NCI-H1694 (cell line): ENCODE results near the gene FBLN2.

ENCODE experiments used
- DNase-seq: peaks from one replicate; lab custom pipeline; 2025; lab: John Stamatoyannopoulos, UW

Gene FBLN2

GRCh38 chr3:13624671-13625125, 75.8 kb downstream of the FBLN2 start:
- DNase-seq = no peak

GRCh38 chr3:13626396-13626795, 77.5 kb downstream of the FBLN2 start:
- DNase-seq = no peak

- DNase-seq = no peak
Measured at GRCh38 chr3:13626915-13627460, 78.1 kb downstream of the FBLN2 start.

- no peak for DNase-seq
Measured at GRCh38 chr3:13627681-13628080, 78.8 kb downstream of the FBLN2 start.

DNA sequence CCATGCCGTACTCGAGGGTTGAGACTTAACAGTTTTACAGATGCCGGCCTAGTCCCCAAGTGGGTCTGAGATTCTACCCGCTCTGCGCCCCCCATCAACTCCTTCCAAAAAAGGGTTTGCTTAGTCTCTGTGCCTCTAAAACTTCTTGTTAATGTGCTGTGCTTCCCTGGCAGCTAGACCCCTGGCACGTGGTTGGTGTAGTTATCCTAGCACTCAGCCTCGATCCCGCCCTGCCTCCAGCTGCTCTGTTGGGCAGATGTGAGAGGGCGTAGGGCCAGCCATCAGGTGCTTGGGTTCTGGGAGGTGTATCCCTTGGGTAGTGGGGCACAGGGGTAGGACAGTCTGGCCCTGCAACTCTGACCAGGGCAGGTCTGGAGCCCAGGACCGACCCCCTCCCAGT, 79.5 kb downstream of the FBLN2 start:
- no peak for DNase-seq

- DNase-seq = no peak
Measured at GRCh38 chr3:13628841-13629551, 80.1 kb downstream of the FBLN2 start.

GRCh38 chr3:13629644-13630043, 80.7 kb downstream of the FBLN2 start:
- DNase-seq = no peak

DNA sequence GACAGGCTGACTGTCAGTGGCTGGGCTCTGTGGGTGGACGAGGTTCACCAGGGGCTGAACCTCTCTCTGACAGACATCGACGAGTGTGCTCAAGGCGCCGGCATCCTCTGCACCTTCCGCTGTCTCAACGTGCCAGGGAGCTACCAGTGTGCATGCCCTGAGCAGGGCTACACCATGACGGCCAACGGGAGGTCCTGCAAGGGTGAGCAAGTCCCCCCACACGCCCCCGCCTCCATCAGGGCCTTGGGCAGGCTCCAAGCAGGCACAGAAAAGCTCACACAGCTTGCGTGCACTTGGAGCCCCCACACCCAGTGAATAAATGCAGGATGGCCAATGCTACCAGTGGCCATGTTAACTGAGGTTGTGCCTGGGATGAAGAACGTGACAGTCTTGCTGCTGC, 82.3 kb downstream of the FBLN2 start:
- DNase-seq = no peak

- no peak for DNase-seq
Measured at GRCh38 chr3:13633176-13633575, 84.3 kb downstream of the FBLN2 start.

DNA sequence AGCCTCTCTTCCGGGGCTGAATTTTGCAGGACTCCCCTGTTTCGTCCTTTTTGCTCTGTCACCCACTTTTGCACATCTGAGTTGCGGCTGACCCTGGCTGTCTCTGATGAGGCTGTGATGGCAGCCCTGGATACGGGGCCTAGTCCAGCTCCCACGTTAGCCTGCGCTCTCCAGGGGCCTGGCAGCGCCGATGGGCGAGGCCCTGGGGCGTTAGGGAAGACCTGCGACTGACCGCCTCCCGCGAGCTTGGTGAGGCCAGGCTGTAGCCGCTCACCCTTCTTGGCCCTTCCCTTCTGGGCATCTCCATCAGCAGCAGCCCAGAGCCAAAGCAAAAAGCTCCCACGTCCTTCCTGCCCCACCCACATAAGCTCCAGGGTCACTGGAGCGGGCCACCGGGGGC, 85.2 kb downstream of the FBLN2 start:
- DNase-seq = no peak

GRCh38 chr3:13634615-13635014, 85.7 kb downstream of the FBLN2 start:
- DNase-seq = no peak

DNA sequence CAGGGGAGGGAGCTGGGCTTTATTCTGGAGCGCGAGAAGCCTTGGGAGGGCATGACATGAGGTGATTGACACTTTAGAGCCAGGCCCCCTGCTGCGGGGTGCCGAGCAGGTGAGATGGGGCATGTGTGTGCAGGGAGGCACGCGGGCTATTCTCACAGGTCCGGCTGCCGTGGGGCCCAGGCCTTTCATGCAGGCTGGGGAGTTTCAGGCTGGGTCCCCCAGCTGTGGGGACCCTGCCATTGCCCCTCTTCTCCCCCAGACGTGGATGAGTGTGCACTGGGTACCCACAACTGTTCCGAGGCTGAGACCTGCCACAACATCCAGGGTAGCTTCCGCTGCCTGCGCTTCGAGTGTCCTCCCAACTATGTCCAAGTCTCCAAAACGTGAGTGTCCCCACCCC, 87.3 kb downstream of the FBLN2 start:
- DNase-seq = no peak

GRCh38 chr3:13636874-13637273, 87.9 kb downstream of the FBLN2 start:
- DNase-seq = no peak

DNA sequence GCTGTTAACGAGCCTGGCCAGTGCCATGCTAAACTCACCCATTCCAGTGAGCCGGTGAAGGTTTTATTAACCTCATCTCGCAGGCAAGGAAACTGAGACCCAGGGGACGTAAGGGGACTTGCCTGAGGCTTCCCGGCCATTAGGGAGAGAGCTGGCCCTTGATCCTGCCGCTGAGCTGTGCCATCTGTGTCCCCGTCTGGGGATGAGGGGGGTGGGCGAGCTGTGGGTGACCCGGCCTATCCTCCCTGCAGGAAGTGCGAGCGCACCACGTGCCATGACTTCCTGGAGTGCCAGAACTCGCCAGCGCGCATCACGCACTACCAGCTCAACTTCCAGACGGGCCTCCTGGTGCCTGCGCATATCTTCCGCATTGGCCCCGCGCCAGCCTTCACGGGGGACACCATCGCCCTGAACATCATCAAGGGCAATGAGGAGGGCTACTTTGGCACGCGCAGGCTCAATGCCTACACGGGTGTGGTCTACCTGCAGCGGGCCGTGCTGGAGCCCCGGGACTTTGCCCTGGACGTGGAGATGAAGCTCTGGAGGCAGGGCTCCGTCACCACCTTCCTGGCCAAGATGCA, 88.5 kb downstream of the FBLN2 start:
- DNase-seq = no peak

DNA sequence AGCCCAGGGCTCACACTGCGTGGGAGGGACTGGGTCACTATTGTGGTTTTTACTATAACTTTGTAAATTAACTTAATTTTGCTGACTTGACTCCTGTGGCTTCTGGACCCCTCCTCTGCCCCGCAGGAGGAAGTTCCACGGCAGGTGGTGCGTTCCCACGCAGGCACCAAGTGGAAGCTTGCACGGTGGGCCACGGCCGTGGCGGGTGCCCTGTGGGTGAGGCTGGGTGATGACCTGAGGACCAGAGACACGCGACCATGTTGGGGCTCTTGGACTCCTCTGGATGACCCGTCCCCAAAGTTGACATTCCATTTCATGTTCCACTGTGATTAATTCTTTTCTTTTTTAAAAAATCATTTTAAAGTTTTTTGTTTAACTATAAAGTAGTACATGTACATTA, 89.0 kb downstream of the FBLN2 start:
- DNase-seq = no peak

DNA sequence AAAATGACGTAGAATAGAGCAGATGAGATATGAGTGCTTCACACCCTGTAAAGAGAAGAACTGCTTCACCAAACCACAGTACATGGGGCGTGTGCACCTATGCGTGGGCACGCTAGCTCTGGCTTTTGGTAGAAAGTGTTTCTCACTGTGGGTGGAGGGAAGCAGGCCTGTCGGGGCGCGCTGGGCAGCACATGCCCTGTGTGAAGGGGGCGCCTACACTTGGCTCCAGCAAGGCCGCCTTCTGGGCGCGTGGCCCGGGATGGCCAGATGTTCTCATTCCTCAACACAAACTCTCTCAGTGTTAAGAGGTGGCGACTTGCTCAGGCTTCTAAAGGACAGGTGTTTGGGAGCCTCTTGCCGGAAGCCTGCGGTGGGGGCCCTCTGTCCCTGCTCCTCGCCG, 90.0 kb downstream of the FBLN2 start:
- DNase-seq = no peak

DNA sequence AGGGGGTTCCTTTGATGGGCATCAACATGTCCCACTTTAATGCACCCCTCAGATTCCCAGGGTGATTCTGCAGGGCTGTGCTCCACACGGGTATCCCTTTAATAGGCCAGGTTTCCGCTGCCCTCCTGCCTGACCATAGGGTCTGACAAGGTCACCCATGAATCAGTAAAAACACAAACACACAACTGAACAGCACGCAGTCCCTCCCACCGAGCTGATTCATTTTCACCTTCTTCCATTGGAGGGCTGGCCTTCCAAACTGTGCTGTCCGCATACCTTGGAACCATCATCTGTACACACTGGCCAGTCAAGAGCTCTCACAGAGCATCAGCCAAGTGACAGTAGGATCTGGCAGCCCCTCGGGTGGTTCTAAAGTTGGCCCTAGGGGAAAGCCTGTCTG, 93.7 kb downstream of the FBLN2 start:
- DNase-seq = no peak

- no peak for DNase-seq
Measured at GRCh38 chr3:13644341-13645117, 95.6 kb downstream of the FBLN2 start.

GRCh38 chr3:13645801-13646637, 97.1 kb downstream of the FBLN2 start:
- DNase-seq = no peak

DNA sequence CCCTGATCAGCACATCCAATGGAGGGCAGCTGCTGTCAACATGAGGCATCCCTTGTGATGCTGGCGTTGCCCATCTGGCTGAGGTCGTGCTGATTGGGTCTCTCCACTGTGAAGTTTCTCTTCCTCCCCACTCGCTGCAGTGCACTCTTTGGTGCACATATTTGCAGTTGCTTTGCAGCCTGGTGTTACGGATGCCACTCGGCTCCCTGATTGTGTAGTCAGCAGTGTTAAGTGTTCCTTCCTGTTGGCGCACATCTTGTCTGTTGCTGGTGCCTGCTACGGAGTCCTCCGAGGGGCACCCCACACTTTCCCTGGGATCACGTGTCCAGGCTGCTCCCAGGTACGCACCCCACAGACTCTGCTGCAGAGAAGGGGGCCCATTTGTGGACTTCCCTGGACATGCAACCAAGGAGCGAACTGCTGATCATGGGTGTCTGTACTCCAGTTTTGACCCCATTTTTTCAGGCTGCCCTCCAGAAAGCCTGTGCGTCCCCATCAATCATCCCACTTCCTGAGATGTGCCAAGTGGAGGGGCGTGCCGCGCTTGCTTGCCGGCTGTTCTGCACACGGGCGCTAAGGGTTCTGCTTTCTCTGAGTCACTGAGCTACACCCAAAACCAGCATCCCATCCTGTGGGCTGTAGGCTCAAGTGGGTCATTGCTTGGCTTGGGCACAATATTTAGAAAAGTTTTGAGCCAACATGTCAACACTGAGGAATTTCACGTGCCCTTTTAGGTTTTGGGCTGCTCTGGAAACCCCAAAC, 98.6 kb downstream of the FBLN2 start:
- no peak for DNase-seq
